Measurements from ENCODE around the gene CFAP61. TPM values are rescaled to one million over a fixed set of nuclear protein-coding genes. Genes with fewer than 3 reads are reported as not detected.

CFAP61 gene
- polyA plus RNA-seq, 1 experiment = not detected

GRCh38 chr20:20210943-20211273 lies 158.6 kb downstream of the CFAP61 start:
- TF ChIP-seq, protein P1, sequence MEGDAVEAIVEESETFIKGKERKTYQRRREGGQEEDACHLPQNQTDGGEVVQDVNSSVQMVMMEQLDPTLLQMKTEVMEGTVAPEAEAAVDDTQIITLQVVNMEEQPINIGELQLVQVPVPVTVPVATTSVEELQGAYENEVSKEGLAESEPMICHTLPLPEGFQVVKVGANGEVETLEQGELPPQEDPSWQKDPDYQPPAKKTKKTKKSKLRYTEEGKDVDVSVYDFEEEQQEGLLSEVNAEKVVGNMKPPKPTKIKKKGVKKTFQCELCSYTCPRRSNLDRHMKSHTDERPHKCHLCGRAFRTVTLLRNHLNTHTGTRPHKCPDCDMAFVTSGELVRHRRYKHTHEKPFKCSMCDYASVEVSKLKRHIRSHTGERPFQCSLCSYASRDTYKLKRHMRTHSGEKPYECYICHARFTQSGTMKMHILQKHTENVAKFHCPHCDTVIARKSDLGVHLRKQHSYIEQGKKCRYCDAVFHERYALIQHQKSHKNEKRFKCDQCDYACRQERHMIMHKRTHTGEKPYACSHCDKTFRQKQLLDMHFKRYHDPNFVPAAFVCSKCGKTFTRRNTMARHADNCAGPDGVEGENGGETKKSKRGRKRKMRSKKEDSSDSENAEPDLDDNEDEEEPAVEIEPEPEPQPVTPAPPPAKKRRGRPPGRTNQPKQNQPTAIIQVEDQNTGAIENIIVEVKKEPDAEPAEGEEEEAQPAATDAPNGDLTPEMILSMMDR (IDR thresholded peaks at IDR 0.05; ENCODE audit: low read depth, low read length) = no peak
- CTCF ChIA-PET = no interaction called here
- no peak overlapping the region for H3K27ac ChIP-seq (ENCODE audit: low read depth, low read length)
- no peaks in the 10 kb centered on the region for H3K9me3 ChIP-seq (ENCODE audit: control insufficient read depth, insufficient read depth, low read length)
- POLR2A ChIA-PET = no interaction called here
- H3K27me3 ChIP-seq (ENCODE audit: control insufficient read depth, insufficient read depth, low read length) = peaks cover 2% of the 10 kb centered on the region
- H3K4me3 ChIP-seq (ENCODE audit: low read depth, low read length) = no peak overlapping the region
- no peak for DNase-seq (ENCODE audit: low read depth, low spot score)

- TF ChIP-seq, protein P1 (IDR thresholded peaks at IDR 0.05; ENCODE audit: low read depth, low read length) = no peak
- H3K27ac ChIP-seq (ENCODE audit: low read depth, low read length) = no peak overlapping the region
- no peak overlapping the region for H3K4me3 ChIP-seq (ENCODE audit: low read depth, low read length)
- peaks cover 2% of the 10 kb centered on the region for H3K27me3 ChIP-seq (ENCODE audit: control insufficient read depth, insufficient read depth, low read length)
- no peak for DNase-seq (ENCODE audit: low read depth, low spot score)
- ChIA-PET CTCF (interaction anchor here (1.2 kb wide), 1 partner anchor 27 kb away, joined by 3 read pairs; no protein-coding TSS in a partner anchor), POLR2A (no interaction called here)
- H3K9me3 ChIP-seq (ENCODE audit: control insufficient read depth, insufficient read depth, low read length) = no peaks in the 10 kb centered on the region
Observed at GRCh38 chr20:20211274-20211987, 159.1 kb downstream of the CFAP61 start.

- POLR2A ChIA-PET = no interaction called here
- TF ChIP-seq, protein P1 (IDR thresholded peaks at IDR 0.05; ENCODE audit: low read depth, low read length) = no peak
- no peak overlapping the region for H3K27ac ChIP-seq (ENCODE audit: low read depth, low read length)
- H3K27me3 ChIP-seq (ENCODE audit: control insufficient read depth, insufficient read depth, low read length) = peaks cover 2% of the 10 kb centered on the region
- CTCF ChIA-PET = interaction anchor here (1.2 kb wide), 1 partner anchor 27 kb away, joined by 3 read pairs; no protein-coding TSS in a partner anchor
- H3K4me3 ChIP-seq (ENCODE audit: low read depth, low read length) = no peak overlapping the region
- H3K9me3 ChIP-seq (ENCODE audit: control insufficient read depth, insufficient read depth, low read length) = no peaks in the 10 kb centered on the region
- DNase-seq (ENCODE audit: low read depth, low spot score) = no peak
Observed at GRCh38 chr20:20211988-20212518, 159.7 kb downstream of the CFAP61 start.

DNA sequence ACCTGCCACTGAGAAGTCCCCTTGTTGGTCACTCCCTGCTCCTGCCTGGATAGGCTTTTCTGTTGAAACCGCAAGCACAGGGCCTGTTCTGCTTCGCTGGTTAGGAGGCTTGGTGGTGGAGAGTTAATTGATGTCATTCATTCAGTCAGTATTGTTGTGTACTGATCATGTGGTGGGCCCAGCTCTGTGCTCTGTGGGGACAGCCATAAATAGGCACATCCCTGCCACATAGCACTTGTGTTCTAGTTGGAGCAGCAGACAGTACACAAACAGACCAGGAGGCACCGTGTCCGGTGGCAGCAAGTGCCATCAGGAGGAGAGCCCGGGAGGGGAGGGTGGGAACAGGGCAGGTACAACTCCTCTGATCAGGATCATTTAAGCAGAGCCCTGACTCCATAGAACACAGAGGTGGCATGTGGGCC lies 160.4 kb downstream of the CFAP61 start:
- Histone ChIP-seq H3K9me3 (ENCODE audit: control insufficient read depth, insufficient read depth, low read length) (no peaks in the 10 kb centered on the region), H3K27ac (ENCODE audit: low read depth, low read length) (no peak overlapping the region), H3K27me3 (ENCODE audit: control insufficient read depth, insufficient read depth, low read length) (peaks cover 2% of the 10 kb centered on the region), H3K4me3 (ENCODE audit: low read depth, low read length) (no peak overlapping the region)
- DNase-seq (ENCODE audit: low read depth, low spot score) = no peak
- CTCF ChIA-PET = interaction anchor here (1.2 kb wide), 1 partner anchor 26 kb away, joined by 3 read pairs; no protein-coding TSS in a partner anchor
- POLR2A ChIA-PET = interaction anchor here (0.7 kb wide), 1 partner anchor 11 kb away, joined by 3 read pairs; no protein-coding TSS in a partner anchor
- TF ChIP-seq, protein P1 (IDR thresholded peaks at IDR 0.05; ENCODE audit: low read depth, low read length) = no peak

DNA sequence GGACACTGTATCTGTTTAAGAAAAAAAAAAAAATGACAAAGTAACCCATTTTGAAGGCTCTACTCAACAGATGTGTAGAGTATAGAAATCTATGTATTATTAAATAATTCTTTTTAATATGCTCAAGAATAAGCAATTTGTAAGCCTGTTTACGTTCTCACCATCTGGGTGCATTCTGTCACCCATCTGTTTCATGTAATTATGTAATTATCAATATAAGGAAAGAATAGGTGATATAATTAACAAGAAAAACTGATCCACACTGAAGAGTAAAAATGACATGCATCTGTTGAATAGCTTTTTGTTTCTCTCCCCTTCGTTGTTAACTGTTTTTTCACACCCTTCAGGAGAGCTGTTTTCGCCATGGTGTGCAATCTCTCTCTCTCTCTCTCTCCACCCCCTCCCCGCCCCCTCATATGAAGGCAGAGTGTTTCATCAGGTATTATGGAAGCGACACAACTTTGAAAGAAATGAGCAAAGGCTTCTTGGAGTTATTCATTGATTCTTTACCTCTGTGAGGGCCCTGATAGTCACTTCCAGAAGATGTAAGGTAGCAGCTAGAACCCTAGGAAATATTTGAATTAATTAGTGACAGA lies 161.3 kb downstream of the CFAP61 start:
- no peak for DNase-seq (ENCODE audit: low read depth, low spot score)
- CTCF ChIA-PET = interaction anchor here (1.7 kb wide), 1 partner anchor 23 kb away, joined by 6 read pairs; no protein-coding TSS in a partner anchor
- no peaks in the 10 kb centered on the region for H3K9me3 ChIP-seq (ENCODE audit: control insufficient read depth, insufficient read depth, low read length)
- H3K27me3 ChIP-seq (ENCODE audit: control insufficient read depth, insufficient read depth, low read length) = peaks cover 2% of the 10 kb centered on the region
- H3K27ac ChIP-seq (ENCODE audit: low read depth, low read length) = no peak overlapping the region
- no peak overlapping the region for H3K4me3 ChIP-seq (ENCODE audit: low read depth, low read length)
- POLR2A ChIA-PET = interaction anchor here (0.7 kb wide), 1 partner anchor 12 kb away, joined by 3 read pairs; no protein-coding TSS in a partner anchor
- TF ChIP-seq, protein P1 (IDR thresholded peaks at IDR 0.05; ENCODE audit: low read depth, low read length) = no peak

All from AG04450 (cell line).